Measurements from ENCODE around the gene S100A13.

Gene S100A13

GRCh38 chr1:153626477-153626903 is 815 bp downstream of the S100A13 start:
- no peak for DNase-seq

- DNase-seq, result no peak
These were observed 2.2 kb downstream of the S100A13 start for GRCh38 chr1:153624965-153625611.

GRCh38 chr1:153623101-153623500 is 4.2 kb downstream of the S100A13 start:
- DNase-seq, result peak; percentile 73 to 87 (median 75)

- no peak for DNase-seq
These were observed 8.1 kb downstream of the S100A13 start for GRCh38 chr1:153619171-153619570.

GRCh38 chr1:153617663-153618062 is 9.6 kb downstream of the S100A13 start:
- DNase-seq, result peak; percentile 76 to 91 (median 87)

- no peak for DNase-seq
These were observed 10.4 kb downstream of the S100A13 start for GRCh38 chr1:153616917-153617311.

- peak; percentile 53 to 62 (median 62) for DNase-seq
These were observed 11.0 kb downstream of the S100A13 start, which contains the start of gene S100A14 for GRCh38 chr1:153616144-153616916. TSS of gene S100A14 (minus strand) at chr1:153616325. CDS start at chr1:153615858, 467 bp downstream.

GRCh38 chr1:153615406-153615805 is 11.9 kb downstream of the S100A13 start:
- DNase-seq, result no peak

GRCh38 chr1:153614906-153615305 is 12.4 kb downstream of the S100A13 start:
- no peak for DNase-seq

GRCh38 chr1:153614189-153614900 is 13.0 kb downstream of the S100A13 start:
- DNase-seq, result no peak

GRCh38 chr1:153613406-153613805 is 13.9 kb downstream of the S100A13 start:
- no peak for DNase-seq

- DNase-seq, result no peak
These were observed 14.5 kb downstream of the S100A13 start, which contains the start of gene S100A16 for GRCh38 chr1:153612755-153613331. TSS of gene S100A16 (minus strand) at chr1:153613137. CDS start at chr1:153608151, 4,986 bp downstream.

- no peak for DNase-seq
These were observed 15.1 kb downstream of the S100A13 start for GRCh38 chr1:153612111-153612754.

- no peak for DNase-seq
These were observed 15.9 kb downstream of the S100A13 start for GRCh38 chr1:153611356-153611755.

- DNase-seq, result peak; percentile 66 to 76 (median 74)
These were observed 16.4 kb downstream of the S100A13 start for GRCh38 chr1:153610811-153611301.

- DNase-seq, result peak; percentile 38 to 54 (median 54)
These were observed 17.0 kb downstream of the S100A13 start for GRCh38 chr1:153610334-153610733.

- DNase-seq, result no peak
These were observed 17.8 kb downstream of the S100A13 start for GRCh38 chr1:153609585-153609907.

- peak; percentile 66 to 76 (median 69) for DNase-seq
These were observed 18.3 kb downstream of the S100A13 start for GRCh38 chr1:153608742-153609584.

GRCh38 chr1:153608089-153608682 is 19.1 kb downstream of the S100A13 start:
- DNase-seq, result no peak

- no peak for DNase-seq
These were observed 19.9 kb downstream of the S100A13 start for GRCh38 chr1:153607381-153607780.

- no peak for DNase-seq
These were observed 21.1 kb downstream of the S100A13 start for GRCh38 chr1:153606194-153606593.
